ENCODE data around the gene RNF130. TPM values are rescaled to one million over a fixed set of nuclear protein-coding genes. Genes with fewer than 3 reads are reported as not detected.

The RNF130 gene
- total and polyA plus RNA-seq, 9 of the 15 experiments (the other 6 are each of a cell fraction or from before 2014, with no cell fraction given): 5.8 to 39.4 (median 27.1) TPM

- TF ChIP-seq NKRF (IDR thresholded peaks at IDR 0.05; ENCODE audit: borderline replicate concordance) (no peak), CUX1 (CRISPR knock-in tag; IDR thresholded peaks at IDR 0.05) (no peak), ZNF347 (CRISPR knock-in tag; IDR thresholded peaks at IDR 0.05; ENCODE audit: low read depth) (no peak), SLC30A9 (CRISPR knock-in tag; IDR thresholded peaks at IDR 0.05) (no peak), STAT5B (CRISPR knock-in tag; IDR thresholded peaks at IDR 0.05) (no peak), PHF20 (IDR thresholded peaks at IDR 0.05; ENCODE audit: partially characterized antibody) (no peak), ZNF143 (CRISPR knock-in tag; IDR thresholded peaks at IDR 0.05) (no peak), SNRNP70 (optimal IDR thresholded peaks at IDR 0.05; ENCODE audit: low read depth, low read length) (no peak), ZBTB1 (CRISPR knock-in tag; IDR thresholded peaks at IDR 0.05; ENCODE audit: borderline replicate concordance, low read depth) (peak; percentile 86), ZNF175 (CRISPR knock-in tag; IDR thresholded peaks at IDR 0.05; ENCODE audit: low read depth) (no peak), RBM15 (IDR thresholded peaks at IDR 0.05; ENCODE audit: insufficient read depth, low read length) (no peak), CBX8 (IDR thresholded peaks at IDR 0.05; ENCODE audit: borderline replicate concordance, extremely low read depth, low read depth, low read length, poor library complexity, severe bottlenecking) (no peak), ZFX (CRISPR knock-in tag; IDR thresholded peaks at IDR 0.05) (peak; percentile 74), KDM2B (CRISPR knock-in tag; IDR thresholded peaks at IDR 0.05) (0 out of 2 replicates have a peak, but pooled peaks have one; percentile 42), NFIC (IDR thresholded peaks at IDR 0.05) (no peak; the same call in 1 of the 2 replicates), MCM3 (IDR thresholded peaks at IDR 0.05) (no peak), PHTF2 (CRISPR knock-in tag; IDR thresholded peaks at IDR 0.05) (no peak), CREB3 (tag; conservative IDR thresholded peaks at IDR 0.05; ENCODE audit: low read depth) (no peak), KLF13 (tag; IDR thresholded peaks at IDR 0.05; ENCODE audit: borderline replicate concordance, low read depth) (no peak)
Measured at GRCh38 chr5:179907556-179908324, 163.8 kb downstream of the RNF130 start, which contains the start of gene TBC1D9B (continued).
